Measurements from ENCODE around the gene CNGB1. TPM values are rescaled to one million over a fixed set of nuclear protein-coding genes. Genes with fewer than 3 reads are reported as not detected.

Gene CNGB1
- total and polyA plus RNA-seq, 10 donors: 0.02 to 0.12 TPM; not detected in 8

DNA sequence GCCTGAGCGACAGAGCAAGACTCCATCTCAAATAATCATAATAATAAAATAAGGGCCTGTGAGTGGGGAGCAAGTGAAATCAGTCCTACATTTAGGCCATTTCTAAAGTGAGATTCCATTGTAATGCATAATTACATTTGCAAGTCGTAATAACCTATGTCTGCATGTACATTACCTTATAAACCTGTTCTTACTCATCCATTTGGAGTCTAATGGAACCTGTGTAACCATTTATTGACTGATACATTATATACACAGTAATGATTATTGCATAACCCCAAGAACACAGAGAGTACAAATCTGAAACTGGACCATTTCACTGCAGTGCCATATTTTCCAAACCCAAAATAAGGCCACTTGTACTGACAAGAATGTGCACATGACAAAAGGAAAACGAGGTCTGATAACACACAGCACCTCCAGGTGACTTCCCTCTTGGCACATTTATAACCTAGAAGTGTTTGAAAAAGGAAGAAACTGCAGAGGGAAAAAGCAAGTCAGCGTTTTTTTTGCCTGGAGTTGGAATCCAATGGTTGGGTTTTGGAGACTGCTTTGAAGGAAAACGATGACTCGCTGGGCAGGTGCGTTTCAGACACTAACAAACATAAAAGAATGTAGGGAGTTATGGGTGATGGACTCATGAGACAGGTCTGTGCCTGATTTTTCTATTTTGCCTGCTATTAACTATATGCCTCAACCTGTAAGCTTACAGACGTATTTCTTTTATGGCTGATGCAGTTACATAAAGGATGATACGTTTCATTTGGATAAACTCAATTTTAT lies 105.0 kb downstream of the CNGB1 start:
- 73 to 81% (median 74%) methylated on average over 9 of the region's 9 CpGs for WGBS, 5 donors
- Histone ChIP-seq H3K9me3 (no peaks in the 10 kb centered on the region), H3K27me3 (replicated peaks in 1 of 7) (peaks cover 0 to 10% (median 0%) of the 10 kb centered on the region in 7 donors), H3K4me1 (peaks cover 0 to 12% (median 4%) of the 10 kb centered on the region in 6 donors), H3K4me3 (no peak overlapping the region), H3K27ac (no peak overlapping the region), H3K36me3 (no peaks in the 10 kb centered on the region)
- intact Hi-C loops (cut with DNase I; ENCODE audit: low total_unique reads): loop anchor here (10.0 kb wide), 1 partner anchor 111 kb away; no protein-coding TSS in a partner anchor
- TF ChIP-seq, protein P1, sequence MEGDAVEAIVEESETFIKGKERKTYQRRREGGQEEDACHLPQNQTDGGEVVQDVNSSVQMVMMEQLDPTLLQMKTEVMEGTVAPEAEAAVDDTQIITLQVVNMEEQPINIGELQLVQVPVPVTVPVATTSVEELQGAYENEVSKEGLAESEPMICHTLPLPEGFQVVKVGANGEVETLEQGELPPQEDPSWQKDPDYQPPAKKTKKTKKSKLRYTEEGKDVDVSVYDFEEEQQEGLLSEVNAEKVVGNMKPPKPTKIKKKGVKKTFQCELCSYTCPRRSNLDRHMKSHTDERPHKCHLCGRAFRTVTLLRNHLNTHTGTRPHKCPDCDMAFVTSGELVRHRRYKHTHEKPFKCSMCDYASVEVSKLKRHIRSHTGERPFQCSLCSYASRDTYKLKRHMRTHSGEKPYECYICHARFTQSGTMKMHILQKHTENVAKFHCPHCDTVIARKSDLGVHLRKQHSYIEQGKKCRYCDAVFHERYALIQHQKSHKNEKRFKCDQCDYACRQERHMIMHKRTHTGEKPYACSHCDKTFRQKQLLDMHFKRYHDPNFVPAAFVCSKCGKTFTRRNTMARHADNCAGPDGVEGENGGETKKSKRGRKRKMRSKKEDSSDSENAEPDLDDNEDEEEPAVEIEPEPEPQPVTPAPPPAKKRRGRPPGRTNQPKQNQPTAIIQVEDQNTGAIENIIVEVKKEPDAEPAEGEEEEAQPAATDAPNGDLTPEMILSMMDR (IDR thresholded peaks at IDR 0.05 in 8 of 11, conservative IDR thresholded peaks at IDR 0.05 in 3 of 11): no peak
- TF ChIP-seq POLR2AphosphoS5 (IDR thresholded peaks at IDR 0.05): no peak
- no peak for TF ChIP-seq POLR2A (IDR thresholded peaks at IDR 0.05)
- DNase-seq: peak; percentile 3

GRCh38 chr16:57863434-57864160 lies 107.3 kb downstream of the CNGB1 start:
- WGBS, 5 donors: 2 to 10% (median 5%) methylated on average over 5 of the region's 5 CpGs

GRCh38 chr16:57862698-57863433 lies 108.1 kb downstream of the CNGB1 start:
- Histone ChIP-seq H3K9me3 (no peaks in the 10 kb centered on the region), H3K4me1 (peaks cover 0 to 19% (median 4%) of the 10 kb centered on the region in 6 donors), H3K27me3 (replicated peaks in 1 of 7) (peaks cover 0 to 10% (median 0%) of the 10 kb centered on the region in 7 donors), H3K36me3 (no peaks in the 10 kb centered on the region), H3K27ac (no peak overlapping the region), H3K4me3 (no peak overlapping the region)
- DNase-seq: no peak
- intact Hi-C loops (cut with DNase I; ENCODE audit: low total_unique reads): loop anchor here (10.0 kb wide), 1 partner anchor 108 kb away; no protein-coding TSS in a partner anchor
- TF ChIP-seq, protein P1 (IDR thresholded peaks at IDR 0.05 in 8 of 11, conservative IDR thresholded peaks at IDR 0.05 in 3 of 11): no peak
- TF ChIP-seq POLR2AphosphoS5 (IDR thresholded peaks at IDR 0.05) (no peak), POLR2A (IDR thresholded peaks at IDR 0.05) (no peak)
- WGBS, 5 donors: 67 to 81% (median 76%) methylated on average over 9 of the region's 9 CpGs

More at GRCh38 chr16:57863434-57864160, 107.3 kb downstream of the CNGB1 start:
- no peaks in the 10 kb centered on the region for H3K36me3 ChIP-seq
- H3K4me3 ChIP-seq: no peak overlapping the region
- no peak for TF ChIP-seq POLR2A (IDR thresholded peaks at IDR 0.05)
- TF ChIP-seq, protein P1 (IDR thresholded peaks at IDR 0.05 in 8 of 11, conservative IDR thresholded peaks at IDR 0.05 in 3 of 11): peak in 9 of 11 experiments; percentile 9 to 63 (median 54)
- intact Hi-C loops (cut with DNase I; ENCODE audit: low total_unique reads): loop anchor here (10.0 kb wide), 1 partner anchor 109 kb away; no protein-coding TSS in a partner anchor
- no peak overlapping the region for H3K27ac ChIP-seq
- peaks cover 0 to 10% (median 0%) of the 10 kb centered on the region in 7 donors for H3K27me3 ChIP-seq (replicated peaks in 1 of 7)
- DNase-seq: no peak
- peaks cover 0 to 12% (median 4%) of the 10 kb centered on the region in 6 donors for H3K4me1 ChIP-seq
- H3K9me3 ChIP-seq: no peaks in the 10 kb centered on the region
